Smooth muscle cell (in vitro differentiated cells): ENCODE measurements around the gene EPN1. TPM values are rescaled to one million over a fixed set of nuclear protein-coding genes. Genes with fewer than 3 reads are reported as not detected.

Experiments
- DNase-seq: peaks from one replicate; lab custom pipeline; 2025; ENCODE audit not compliant: unreplicated experiment; lab: John Stamatoyannopoulos, UW
- H2AFZ ChIP-seq: fragments of 200-600 bp; sonication (generic); 2 replicates; pipeline ENCODE4 v1.6.0; 2016; ENCODE audit warnings: antibody characterized with exemption, low read depth, mild to moderate bottlenecking
- H3F3A ChIP-seq: fragments of 200-600 bp; sonication (generic); 2 replicates; pipeline ENCODE4 v1.6.0; 2017; ENCODE audit warnings: antibody characterized with exemption, low read depth
- H3K27ac ChIP-seq: fragments of 200-600 bp; sonication (generic); 2 replicates; pipeline ENCODE4 v1.5.1; 2016; ENCODE audit warnings: low read depth, mild to moderate bottlenecking
- H3K27me3 ChIP-seq: fragments of 200-600 bp; sonication (generic); 2 replicates; pipeline ENCODE4 v1.6.1; 2016; ENCODE audit warnings: low read depth, mild to moderate bottlenecking
- H3K36me3 ChIP-seq: fragments of 200-600 bp; sonication (generic); 2 replicates; pipeline ENCODE4 v1.5.1; 2016; ENCODE audit warnings: low read depth
- H3K4me1 ChIP-seq: fragments of 200-600 bp; sonication (generic); 2 replicates; pipeline ENCODE4 v1.5.1; 2016; ENCODE audit warnings: low read depth
- H3K4me2 ChIP-seq: fragments of 200-600 bp; sonication (generic); 2 replicates; pipeline ENCODE4 v1.6.0; 2016; ENCODE audit warnings: mild to moderate bottlenecking
- H3K4me3 ChIP-seq: fragments of 200-600 bp; sonication (generic); 2 replicates; pipeline ENCODE4 v1.5.1; 2016; ENCODE audit warnings: mild to moderate bottlenecking
- H3K79me2 ChIP-seq: fragments of 200-600 bp; sonication (generic); 2 replicates; pipeline ENCODE4 v1.6.0; 2016; ENCODE audit warnings: low read depth, mild to moderate bottlenecking
- H3K9ac ChIP-seq: fragments of 200-600 bp; sonication (generic); 2 replicates; pipeline ENCODE4 v1.6.0; 2016; ENCODE audit warnings: low read depth
- H3K9me3 ChIP-seq: fragments of 200-600 bp; sonication (generic); replicated peaks from 2 replicates; pipeline ENCODE4 v1.5.1; 2016; ENCODE audit warnings: low read depth
- H4K20me1 ChIP-seq: fragments of 200-600 bp; sonication (generic); 2 replicates; pipeline ENCODE4 v1.6.0; 2016; ENCODE audit warnings: low read depth
- WGBS: methylation state at CpG from one replicate; pipeline ENCODE4 v1.1.7; 2016; ENCODE audit warnings: low lambda C conversion rate; 5-methylcytosine and 5-hydroxymethylcytosine counted together
- polyA plus RNA-seq: library from polyadenylated mRNA; unstranded; fragments of >200 nt; fragmentation: Nextera tagmentation; extraction: Ambion mirVana; gene quantifications from 2 replicates; pipeline ENCODE4 v1.2.1, GENCODE V29; 2016
- total RNA-seq: library from RNA; depleted of rRNA; stranded (reverse); fragments of >200 nt; gene quantifications from 2 replicates; pipeline ENCODE4 v1.2.3, GENCODE V29; 2014
- TF ChIP-seq, protein P1 (sequence below): fragments of 200-600 bp; sonication (generic); IDR thresholded peaks from 2 replicates; pipeline ENCODE4 v1.5.1; 2017; ENCODE audit warnings: borderline replicate concordance, mild to moderate bottlenecking, antibody characterized with exemption; ENCODE audit not compliant: insufficient read depth, poor library complexity, severe bottlenecking

Gene EPN1
- total and polyA plus RNA-seq, 2 experiments from 2014 or later = 25.3 to 121 TPM

- no peak overlapping the region for H3K4me3 ChIP-seq
- H3F3A ChIP-seq = no peaks in the 10 kb centered on the region
- no peak overlapping the region for H3K27ac ChIP-seq
- no peak overlapping the region for H3K4me2 ChIP-seq
- no peak overlapping the region for H2AFZ ChIP-seq
- no peak overlapping the region for H3K9ac ChIP-seq
- H3K9me3 ChIP-seq = no peaks in the 10 kb centered on the region
- DNase-seq = no peak
- H3K4me1 ChIP-seq = no peaks in the 10 kb centered on the region
- H3K79me2 ChIP-seq = no peaks in the 10 kb centered on the region
- no peaks in the 10 kb centered on the region for H3K27me3 ChIP-seq
- TF ChIP-seq, protein P1, sequence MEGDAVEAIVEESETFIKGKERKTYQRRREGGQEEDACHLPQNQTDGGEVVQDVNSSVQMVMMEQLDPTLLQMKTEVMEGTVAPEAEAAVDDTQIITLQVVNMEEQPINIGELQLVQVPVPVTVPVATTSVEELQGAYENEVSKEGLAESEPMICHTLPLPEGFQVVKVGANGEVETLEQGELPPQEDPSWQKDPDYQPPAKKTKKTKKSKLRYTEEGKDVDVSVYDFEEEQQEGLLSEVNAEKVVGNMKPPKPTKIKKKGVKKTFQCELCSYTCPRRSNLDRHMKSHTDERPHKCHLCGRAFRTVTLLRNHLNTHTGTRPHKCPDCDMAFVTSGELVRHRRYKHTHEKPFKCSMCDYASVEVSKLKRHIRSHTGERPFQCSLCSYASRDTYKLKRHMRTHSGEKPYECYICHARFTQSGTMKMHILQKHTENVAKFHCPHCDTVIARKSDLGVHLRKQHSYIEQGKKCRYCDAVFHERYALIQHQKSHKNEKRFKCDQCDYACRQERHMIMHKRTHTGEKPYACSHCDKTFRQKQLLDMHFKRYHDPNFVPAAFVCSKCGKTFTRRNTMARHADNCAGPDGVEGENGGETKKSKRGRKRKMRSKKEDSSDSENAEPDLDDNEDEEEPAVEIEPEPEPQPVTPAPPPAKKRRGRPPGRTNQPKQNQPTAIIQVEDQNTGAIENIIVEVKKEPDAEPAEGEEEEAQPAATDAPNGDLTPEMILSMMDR = no peak
- WGBS = 97% methylated on average over 12 of the region's 12 CpGs
- no peaks in the 10 kb centered on the region for H4K20me1 ChIP-seq
- no peaks in the 10 kb centered on the region for H3K36me3 ChIP-seq
Measured at GRCh38 chr19:55700813-55701212, 25.8 kb downstream of the EPN1 start.

DNA sequence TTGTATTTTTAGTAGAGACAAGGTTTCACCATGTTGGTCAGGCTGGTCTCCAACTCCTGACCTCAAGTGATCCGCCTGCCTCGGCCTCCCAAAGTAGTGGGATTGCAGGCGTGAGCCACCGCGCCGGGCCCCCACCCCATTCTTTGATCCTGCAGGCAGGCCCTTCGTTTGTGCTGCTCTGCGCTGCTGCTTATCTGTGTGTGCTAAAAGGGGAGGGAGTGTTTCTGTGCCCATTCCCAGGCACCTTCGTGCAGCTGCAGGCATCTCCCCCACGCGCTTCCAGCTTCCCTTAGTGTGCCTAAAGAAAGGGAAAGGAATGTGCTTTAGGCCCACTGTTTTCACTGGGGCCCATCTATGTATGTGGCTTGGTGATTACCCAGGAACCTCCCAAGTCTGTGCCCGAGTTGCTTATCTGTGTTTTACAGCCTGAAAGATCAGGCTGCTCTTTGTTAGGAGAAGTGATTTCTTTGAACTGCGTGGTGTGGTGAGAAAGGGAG is 27.2 kb downstream of the EPN1 start:
- H4K20me1 ChIP-seq = no peaks in the 10 kb centered on the region
- no peak overlapping the region for H3K9ac ChIP-seq
- H3K79me2 ChIP-seq = no peaks in the 10 kb centered on the region
- H3K4me1 ChIP-seq = no peaks in the 10 kb centered on the region
- no peaks in the 10 kb centered on the region for H3K36me3 ChIP-seq
- WGBS = 70% methylated on average over 13 of the region's 13 CpGs
- TF ChIP-seq, protein P1 = no peak
- no peak overlapping the region for H2AFZ ChIP-seq
- DNase-seq = no peak
- H3K4me3 ChIP-seq = no peak overlapping the region
- no peak overlapping the region for H3K4me2 ChIP-seq
- H3K9me3 ChIP-seq = no peaks in the 10 kb centered on the region
- H3K27me3 ChIP-seq = no peaks in the 10 kb centered on the region
- H3F3A ChIP-seq = no peaks in the 10 kb centered on the region
- no peak overlapping the region for H3K27ac ChIP-seq

GRCh38 chr19:55703790-55704215 is 28.8 kb downstream of the EPN1 start:
- no peak overlapping the region for H3K4me3 ChIP-seq
- no peak overlapping the region for H2AFZ ChIP-seq
- 69% methylated on average over 38 of the region's 38 CpGs for WGBS
- no peak overlapping the region for H3K4me2 ChIP-seq
- H3K4me1 ChIP-seq = no peaks in the 10 kb centered on the region
- no peak for DNase-seq
- H3K9ac ChIP-seq = no peak overlapping the region
- no peaks in the 10 kb centered on the region for H3K36me3 ChIP-seq
- H3F3A ChIP-seq = no peaks in the 10 kb centered on the region
- no peaks in the 10 kb centered on the region for H3K27me3 ChIP-seq
- no peaks in the 10 kb centered on the region for H4K20me1 ChIP-seq
- H3K9me3 ChIP-seq = no peaks in the 10 kb centered on the region
- H3K27ac ChIP-seq = no peak overlapping the region
- no peaks in the 10 kb centered on the region for H3K79me2 ChIP-seq
- TF ChIP-seq, protein P1 = peak; percentile 50
